Aorta (tissue), 5 donors: ENCODE data around the gene GRIK4. TPM values are rescaled to one million over a fixed set of nuclear protein-coding genes. Genes with fewer than 3 reads are reported as not detected.

ENCODE experiments used
- ATAC-seq: fragments of 200-7000 bp; cut with Tn5 transposase; one replicate; pipeline ENCODE4 v1.9.1; 2022; ENCODE audit warnings: moderate library complexity; ENCODE audit not compliant: low FRiP score
- DNase-seq, 2 donors: peaks; one replicate each; pipeline ENCODE4 v3.0.0-alpha.2; 2020
- H3K27ac ChIP-seq, 2 donors: one replicate each; pipeline ENCODE4 v1.5.1; 2013; ENCODE audit warnings: low read length in 2 of 2, mild to moderate bottlenecking in 2 of 2, moderate library complexity in 2 of 2, control low read depth in 1 of 2, inconsistent platforms in 1 of 2, low read depth in 1 of 2
- H3K27me3 ChIP-seq, 2 donors: one replicate each; pipeline ENCODE4 v1.6.1; 2013; ENCODE audit warnings: control low read depth in 1 of 2, low read length in 1 of 2, mild to moderate bottlenecking in 1 of 2, moderate library complexity in 1 of 2; ENCODE audit not compliant: insufficient read depth in 2 of 2, control insufficient read depth in 1 of 2
- H3K36me3 ChIP-seq, 2 donors: one replicate each; pipeline ENCODE4 v1.6.1; 2013; ENCODE audit warnings: control low read depth in 1 of 2, low read length in 1 of 2, mild to moderate bottlenecking in 1 of 2; ENCODE audit not compliant: insufficient read depth in 2 of 2, control insufficient read depth in 1 of 2
- H3K4me1 ChIP-seq, 2 donors: one replicate each; pipeline ENCODE4 v1.6.1; 2013; ENCODE audit warnings: low read length in 2 of 2, control low read depth in 1 of 2, mild to moderate bottlenecking in 1 of 2, moderate library complexity in 1 of 2; ENCODE audit not compliant: insufficient read depth in 2 of 2, control insufficient read depth in 1 of 2
- H3K4me3 ChIP-seq, 2 donors: one replicate each; pipeline ENCODE4 v1.5.1; 2013; ENCODE audit warnings: low read length in 2 of 2, control low read depth in 1 of 2, mild to moderate bottlenecking in 1 of 2
- H3K9me3 ChIP-seq: one replicate; pipeline ENCODE4 v1.6.1; 2013; ENCODE audit warnings: mild to moderate bottlenecking, low read length; ENCODE audit not compliant: control insufficient read depth
- WGBS, 2 donors: extraction: QIAGEN DNeasy Blood & Tissue Kit; methylation state at CpG; one replicate each; pipeline ENCODE4 v1.1.7; 2013; 5-methylcytosine and 5-hydroxymethylcytosine counted together
- intact Hi-C, 2 donors: fragments of 100-400 bp; cut with DNase I; formaldehyde crosslinking; loops; one replicate each; pipeline versions ENCODE4 v1.14.2 to v1.15.0; 2022
- polyA plus RNA-seq, 2 donors: library from polyadenylated mRNA; stranded (reverse); fragments of 200-250 nt; gene quantifications; one replicate each; pipeline ENCODE4 v1.2.3, GENCODE V29; 2013
- total RNA-seq, 2 donors: library from RNA; stranded (reverse); fragmentation: NEBNext Ultra II Directional; extraction: Animal tissue kit (Norgen Biotek cat#: 25700); gene quantifications; one replicate each; pipeline ENCODE4 v1.2.1, GENCODE V29; 2021
- donor health status: healthy with polysubstance abuse.
- donor health status: Bipolar disorder and iron deficiency.
- donor health status: DM: no; HTN: no; CAD: no.
- donor health status: DM: no; HTN: no; CAD: no.
- donor health status: DM: yes; HTN: yes; CAD: no.

GRIK4 gene
- total and polyA plus RNA-seq, 4 donors, result not detected

- no peak overlapping the region for H3K4me3 ChIP-seq
- H3K27ac ChIP-seq, result no peak overlapping the region
- no peaks in the 10 kb centered on the region for H3K9me3 ChIP-seq
- DNase-seq, result no peak
- intact Hi-C loops, result no loop called here
- ATAC-seq, result no peak
- H3K36me3 ChIP-seq, result peaks cover 12 to 13% of the 10 kb centered on the region in 2 donors
- H3K27me3 ChIP-seq, result no peaks in the 10 kb centered on the region
- no peaks in the 10 kb centered on the region for H3K4me1 ChIP-seq
- 77 to 88% methylated on average over 3 of the region's 3 CpGs for WGBS, 2 donors
Observed at GRCh38 chr11:120484722-120485121, 26.8 kb upstream of the GRIK4 start.

GRCh38 chr11:120486138-120486537 is 25.4 kb upstream of the GRIK4 start:
- H3K9me3 ChIP-seq, result no peaks in the 10 kb centered on the region
- no peak for DNase-seq
- no peak overlapping the region for H3K27ac ChIP-seq
- no peak overlapping the region for H3K4me3 ChIP-seq
- H3K36me3 ChIP-seq, result peaks cover 6 to 9% of the 10 kb centered on the region in 2 donors
- intact Hi-C loops, result no loop called here
- H3K27me3 ChIP-seq, result no peaks in the 10 kb centered on the region
- 88 to 91% methylated on average over 5 of the region's 5 CpGs for WGBS, 2 donors
- ATAC-seq, result no peak
- no peaks in the 10 kb centered on the region for H3K4me1 ChIP-seq

GRCh38 chr11:120489799-120490198 is 21.7 kb upstream of the GRIK4 start:
- H3K36me3 ChIP-seq, result peaks cover 3 to 7% of the 10 kb centered on the region in 2 donors
- no peaks in the 10 kb centered on the region for H3K4me1 ChIP-seq
- intact Hi-C loops, result no loop called here
- no peak overlapping the region for H3K4me3 ChIP-seq
- no peaks in the 10 kb centered on the region for H3K27me3 ChIP-seq
- H3K9me3 ChIP-seq, result no peaks in the 10 kb centered on the region
- ATAC-seq (no peak), DNase-seq (no peak)
- 88 to 90% methylated on average over 1 of the region's 1 CpG for WGBS, 2 donors
- H3K27ac ChIP-seq, result no peak overlapping the region

- Histone ChIP-seq H3K27ac (no peak overlapping the region), H3K9me3 (no peaks in the 10 kb centered on the region), H3K36me3 (no peaks in the 10 kb centered on the region), H3K27me3 (no peaks in the 10 kb centered on the region), H3K4me1 (no peaks in the 10 kb centered on the region), H3K4me3 (no peak overlapping the region)
- no peak for DNase-seq
- intact Hi-C loops, result no loop called here
- ATAC-seq, result no peak
- WGBS, 2 donors, result 76 to 77% methylated on average over 3 of the region's 3 CpGs
Observed at GRCh38 chr11:120492486-120492885, 19.1 kb upstream of the GRIK4 start.

GRCh38 chr11:120494595-120494994 is 17.0 kb upstream of the GRIK4 start:
- 39 to 42% methylated on average over 2 of the region's 2 CpGs for WGBS, 2 donors
- intact Hi-C loops, result no loop called here
- H3K27ac ChIP-seq, result no peak overlapping the region
- no peak for DNase-seq
- no peaks in the 10 kb centered on the region for H3K9me3 ChIP-seq
- H3K36me3 ChIP-seq, result no peaks in the 10 kb centered on the region
- H3K4me3 ChIP-seq, result no peak overlapping the region
- ATAC-seq, result no peak
- H3K4me1 ChIP-seq, result no peaks in the 10 kb centered on the region
- H3K27me3 ChIP-seq, result no peaks in the 10 kb centered on the region

GRCh38 chr11:120499088-120499487 is 12.5 kb upstream of the GRIK4 start:
- no peaks in the 10 kb centered on the region for H3K4me1 ChIP-seq
- DNase-seq, result no peak
- 90 to 91% methylated on average over 8 of the region's 8 CpGs for WGBS, 2 donors
- H3K27ac ChIP-seq, result no peak overlapping the region
- no peaks in the 10 kb centered on the region for H3K36me3 ChIP-seq
- no peak for ATAC-seq
- intact Hi-C loops, result no loop called here
- H3K9me3 ChIP-seq, result no peaks in the 10 kb centered on the region
- no peak overlapping the region for H3K4me3 ChIP-seq
- peaks cover 0 to 2% of the 10 kb centered on the region in 2 donors for H3K27me3 ChIP-seq

- intact Hi-C loops, result no loop called here
- ATAC-seq (no peak), DNase-seq (no peak)
- no peaks in the 10 kb centered on the region for H3K4me1 ChIP-seq
- no peaks in the 10 kb centered on the region for H3K36me3 ChIP-seq
- WGBS, 2 donors, result 75 to 80% methylated on average over 5 of the region's 5 CpGs
- no peaks in the 10 kb centered on the region for H3K9me3 ChIP-seq
- peaks cover 0 to 2% of the 10 kb centered on the region in 2 donors for H3K27me3 ChIP-seq
- H3K4me3 ChIP-seq, result no peak overlapping the region
- H3K27ac ChIP-seq, result no peak overlapping the region
Observed at GRCh38 chr11:120499859-120500258, 11.7 kb upstream of the GRIK4 start.

- Histone ChIP-seq H3K9me3 (no peaks in the 10 kb centered on the region), H3K36me3 (no peaks in the 10 kb centered on the region), H3K4me1 (no peaks in the 10 kb centered on the region), H3K27ac (no peak overlapping the region), H3K27me3 (peaks cover 0 to 2% of the 10 kb centered on the region in 2 donors), H3K4me3 (no peak overlapping the region)
- WGBS, 2 donors, result 39 to 44% methylated on average over 14 of the region's 14 CpGs
- DNase-seq (no peak), ATAC-seq (no peak)
- intact Hi-C loops, result no loop called here
Observed at GRCh38 chr11:120500414-120501071, 11.0 kb upstream of the GRIK4 start.

GRCh38 chr11:120501440-120501839 is 10.1 kb upstream of the GRIK4 start:
- no peak overlapping the region for H3K27ac ChIP-seq
- WGBS, 2 donors, result 34 to 39% methylated on average over 2 of the region's 2 CpGs
- intact Hi-C loops, result no loop called here

More at GRCh38 chr11:120501440-120501839, 10.1 kb upstream of the GRIK4 start:
- DNase-seq, result no peak
- H3K36me3 ChIP-seq, result no peaks in the 10 kb centered on the region
- no peak overlapping the region for H3K4me3 ChIP-seq
- no peak for ATAC-seq
- no peaks in the 10 kb centered on the region for H3K9me3 ChIP-seq
- H3K27me3 ChIP-seq, result peaks cover 0 to 2% of the 10 kb centered on the region in 2 donors
- no peaks in the 10 kb centered on the region for H3K4me1 ChIP-seq
